GM21723 (cell line): Measurements from ENCODE around the gene COPS2.
"Not testable (repeated sequence)": the region's sequence is repeated elsewhere in the genome, so short reads cannot be mapped to it uniquely, and the experiment has no call there.

Experiments used
- ATAC-seq: cut with Tn5 transposase; IDR thresholded peaks from one replicate; pipeline ENCODE4 v1.9.1; 2021; ENCODE audit warnings: mild to moderate bottlenecking, moderate library complexity; ENCODE audit not compliant: unreplicated experiment

Gene COPS2

GRCh38 chr15:49155110-49155833 lies at the start of gene COPS2:
Gene COPS2 (minus strand): TSS chr15:49155599. CDS start chr15:49155578, 21 bp downstream.
- ATAC-seq = peak; percentile 89

- ATAC-seq = no peak
Measured at GRCh38 chr15:49200347-49200746, 44.9 kb upstream of the COPS2 start.

GRCh38 chr15:49199666-49200065 lies 44.3 kb upstream of the COPS2 start:
- ATAC-seq = no peak

- no peak for ATAC-seq
Measured at GRCh38 chr15:49196856-49197255, 41.5 kb upstream of the COPS2 start.

- no peak for ATAC-seq
Measured at GRCh38 chr15:49191892-49192291, 36.5 kb upstream of the COPS2 start.

- ATAC-seq = no peak
Measured at GRCh38 chr15:49190586-49190985, 35.2 kb upstream of the COPS2 start.

GRCh38 chr15:49189631-49190030 lies 34.2 kb upstream of the COPS2 start:
- no peak for ATAC-seq

- ATAC-seq = no peak
Measured at GRCh38 chr15:49188933-49189332, 33.5 kb upstream of the COPS2 start.

- no peak for ATAC-seq
Measured at GRCh38 chr15:49187549-49188245, 32.3 kb upstream of the COPS2 start.

- ATAC-seq = no peak
Measured at GRCh38 chr15:49185473-49185872, 30.1 kb upstream of the COPS2 start.

- ATAC-seq = not testable (repeated sequence)
Measured at GRCh38 chr15:49183741-49184140, 28.3 kb upstream of the COPS2 start.

GRCh38 chr15:49182128-49182527 lies 26.7 kb upstream of the COPS2 start:
- no peak for ATAC-seq

- no peak for ATAC-seq
Measured at GRCh38 chr15:49179433-49180190, 24.2 kb upstream of the COPS2 start.

- no peak for ATAC-seq
Measured at GRCh38 chr15:49178497-49178896, 23.1 kb upstream of the COPS2 start.

GRCh38 chr15:49175582-49176397 lies 20.4 kb upstream of the COPS2 start:
- not testable (repeated sequence) for ATAC-seq

- no peak for ATAC-seq
Measured at GRCh38 chr15:49174902-49175301, 19.5 kb upstream of the COPS2 start.

GRCh38 chr15:49171790-49172189 lies 16.4 kb upstream of the COPS2 start:
- no peak for ATAC-seq

GRCh38 chr15:49169880-49170597 lies 14.6 kb upstream of the COPS2 start, which contains the start of gene GALK2:
Gene GALK2 (plus strand): TSS chr15:49170247. CDS start chr15:49170323, 76 bp downstream.
- ATAC-seq = peak; percentile 95

GRCh38 chr15:49168016-49168415 lies 12.6 kb upstream of the COPS2 start:
- no peak for ATAC-seq

GRCh38 chr15:49164865-49165264 lies 9.5 kb upstream of the COPS2 start:
- ATAC-seq = no peak
